ENCODE data around the gene PNKD. TPM values are rescaled to one million over a fixed set of nuclear protein-coding genes. Genes with fewer than 3 reads are reported as not detected.
A peak's percentile ranks its signal among the peaks of the same experiment; 100 is the strongest.

PNKD gene
- total and polyA plus RNA-seq, 2 donors (not counting 1 experiment from before 2014, with no cell fraction given) = 27.7 to 29.1 TPM

DNA sequence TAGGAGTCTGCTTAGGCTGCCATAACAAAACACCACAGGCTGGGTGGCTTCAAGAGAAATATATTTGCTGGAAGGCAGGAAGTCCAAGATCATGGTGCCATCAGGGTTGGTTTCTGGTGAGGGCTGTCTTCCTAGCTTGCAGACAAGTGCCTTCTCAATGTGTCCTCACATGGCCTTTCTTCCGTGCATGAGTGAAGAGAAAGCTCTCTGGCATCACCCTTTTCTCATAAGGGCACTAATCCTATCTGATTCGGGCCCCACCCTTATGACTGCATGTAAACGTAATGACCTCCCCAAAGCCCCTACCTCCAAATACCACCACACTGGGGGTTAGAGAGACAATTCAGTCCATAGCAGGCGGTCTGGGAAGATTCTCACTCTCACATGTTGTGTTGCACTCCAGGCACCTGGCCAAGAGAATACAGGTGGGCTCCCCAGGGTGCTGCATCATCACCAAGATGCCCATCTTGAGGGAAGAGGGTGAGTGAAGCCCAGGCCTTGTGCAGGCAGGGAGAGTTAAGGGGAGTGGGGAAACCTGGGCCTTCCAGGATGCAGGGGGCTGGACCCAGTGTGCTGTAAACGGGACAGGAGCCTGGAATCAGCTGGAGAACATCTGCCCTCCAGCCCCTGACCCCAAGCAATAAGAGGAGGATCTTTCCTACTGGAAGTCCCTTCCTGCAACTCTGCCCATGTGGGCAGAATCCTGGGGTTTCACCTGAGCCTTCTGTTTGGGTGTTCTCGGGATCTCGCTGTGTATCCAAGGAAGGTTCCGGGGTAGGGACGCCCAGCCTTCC lies 96.5 kb downstream of the PNKD start:
- Histone ChIP-seq H3K27me3 (ENCODE audit: control insufficient read depth, insufficient read depth, low read length) (no peaks in the 10 kb centered on the region), H3K27ac (ENCODE audit: insufficient read depth, low read length) (no peak overlapping the region), H3K9ac (ENCODE audit: insufficient read depth, low read length) (no peak overlapping the region), H3K4me1 (ENCODE audit: control insufficient read depth, extremely low read depth, insufficient read depth, low read length) (no peaks in the 10 kb centered on the region), H4K20me1 (ENCODE audit: control insufficient read depth, extremely low read depth, insufficient read depth, low read length) (no peaks in the 10 kb centered on the region), H3K9me3 (ENCODE audit: control insufficient read depth, insufficient read depth, low read depth, low read length) (no peaks in the 10 kb centered on the region), H3K79me2 (ENCODE audit: control insufficient read depth, insufficient read depth, low read length) (no peaks in the 10 kb centered on the region), H2AFZ (ENCODE audit: low read length) (no peak overlapping the region), H3K4me2 (ENCODE audit: extremely low read depth, insufficient read depth, low read length) (no peak overlapping the region), H3K4me3 (replicated peaks in 1 of 4; ENCODE audit: control extremely low read depth in 1 of 4, insufficient read depth in 1 of 4, low read depth in 3 of 4, low read length in 4 of 4) (peak overlapping the region in 2 of 4 experiments; percentile 49 to 57), H3K36me3 (ENCODE audit: control insufficient read depth, insufficient read depth, low read length) (no peaks in the 10 kb centered on the region)
- DNase-seq (ENCODE audit: low read depth in 2 of 2) = no peak
- TF ChIP-seq, protein P1, sequence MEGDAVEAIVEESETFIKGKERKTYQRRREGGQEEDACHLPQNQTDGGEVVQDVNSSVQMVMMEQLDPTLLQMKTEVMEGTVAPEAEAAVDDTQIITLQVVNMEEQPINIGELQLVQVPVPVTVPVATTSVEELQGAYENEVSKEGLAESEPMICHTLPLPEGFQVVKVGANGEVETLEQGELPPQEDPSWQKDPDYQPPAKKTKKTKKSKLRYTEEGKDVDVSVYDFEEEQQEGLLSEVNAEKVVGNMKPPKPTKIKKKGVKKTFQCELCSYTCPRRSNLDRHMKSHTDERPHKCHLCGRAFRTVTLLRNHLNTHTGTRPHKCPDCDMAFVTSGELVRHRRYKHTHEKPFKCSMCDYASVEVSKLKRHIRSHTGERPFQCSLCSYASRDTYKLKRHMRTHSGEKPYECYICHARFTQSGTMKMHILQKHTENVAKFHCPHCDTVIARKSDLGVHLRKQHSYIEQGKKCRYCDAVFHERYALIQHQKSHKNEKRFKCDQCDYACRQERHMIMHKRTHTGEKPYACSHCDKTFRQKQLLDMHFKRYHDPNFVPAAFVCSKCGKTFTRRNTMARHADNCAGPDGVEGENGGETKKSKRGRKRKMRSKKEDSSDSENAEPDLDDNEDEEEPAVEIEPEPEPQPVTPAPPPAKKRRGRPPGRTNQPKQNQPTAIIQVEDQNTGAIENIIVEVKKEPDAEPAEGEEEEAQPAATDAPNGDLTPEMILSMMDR (conservative IDR thresholded peaks at IDR 0.05 in 1 of 2, IDR thresholded peaks at IDR 0.05 in 1 of 2; ENCODE audit: low read depth in 1 of 2, low read length in 2 of 2) = no peak
- no peak for TF ChIP-seq EZH2 (IDR thresholded peaks at IDR 0.05; ENCODE audit: low read length, missing control alignments)

DNA sequence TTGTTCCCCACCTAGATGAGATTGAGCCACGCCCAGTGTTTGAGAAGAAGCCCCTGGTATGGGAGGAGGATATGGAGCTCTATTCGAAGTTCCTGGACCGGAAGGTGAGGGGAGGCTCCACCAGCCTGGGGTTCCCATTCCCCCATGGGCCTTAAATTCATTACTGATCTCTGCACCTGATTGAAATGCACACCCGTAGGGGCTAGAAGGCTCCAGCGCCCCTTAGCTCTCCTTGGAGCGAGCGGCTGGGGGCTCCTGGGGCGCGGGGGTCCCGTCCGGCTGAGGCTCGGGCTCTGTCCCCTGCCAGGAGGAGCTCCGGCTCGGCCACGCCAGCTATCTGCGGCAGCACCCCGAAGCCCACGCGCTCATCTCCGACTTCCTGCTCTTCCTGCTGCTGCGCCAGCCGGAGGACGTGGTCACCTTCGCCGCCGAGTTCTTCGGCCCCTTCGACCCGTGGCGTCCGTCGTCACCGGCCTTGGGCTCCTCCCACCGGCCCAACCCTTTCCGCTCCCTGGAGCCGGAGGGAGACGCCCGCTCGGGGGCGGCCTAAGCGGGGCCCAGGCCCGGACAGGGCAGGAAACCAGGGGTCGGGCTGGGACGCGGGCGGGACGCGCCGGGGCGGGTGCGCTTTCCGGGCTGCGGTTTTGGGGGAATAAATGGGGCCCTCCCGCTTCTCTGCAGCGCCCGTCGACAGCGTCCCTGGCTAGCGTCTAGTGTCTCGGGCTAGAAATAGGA lies 97.3 kb downstream of the PNKD start:
- TF ChIP-seq, protein P1 (conservative IDR thresholded peaks at IDR 0.05 in 1 of 2, IDR thresholded peaks at IDR 0.05 in 1 of 2; ENCODE audit: low read depth in 1 of 2, low read length in 2 of 2) = peak in 1 of 2 donors; percentile 4
- TF ChIP-seq EZH2 (IDR thresholded peaks at IDR 0.05; ENCODE audit: low read length, missing control alignments) = no peak
- no peaks in the 10 kb centered on the region for H3K9me3 ChIP-seq (ENCODE audit: control insufficient read depth, insufficient read depth, low read depth, low read length)
- no peaks in the 10 kb centered on the region for H3K36me3 ChIP-seq (ENCODE audit: control insufficient read depth, insufficient read depth, low read length)
- no peaks in the 10 kb centered on the region for H3K4me1 ChIP-seq (ENCODE audit: control insufficient read depth, extremely low read depth, insufficient read depth, low read length)
- peak; percentile 68 to 78 for DNase-seq (ENCODE audit: low read depth in 2 of 2)
- H3K4me2 ChIP-seq (ENCODE audit: extremely low read depth, insufficient read depth, low read length) = peak overlapping the region; percentile 63
- peak overlapping the region; percentile 39 to 63 (median 48) for H3K4me3 ChIP-seq (replicated peaks in 1 of 4; ENCODE audit: control extremely low read depth in 1 of 4, insufficient read depth in 1 of 4, low read depth in 3 of 4, low read length in 4 of 4)
- H3K79me2 ChIP-seq (ENCODE audit: control insufficient read depth, insufficient read depth, low read length) = no peaks in the 10 kb centered on the region
- no peaks in the 10 kb centered on the region for H4K20me1 ChIP-seq (ENCODE audit: control insufficient read depth, extremely low read depth, insufficient read depth, low read length)
- no peaks in the 10 kb centered on the region for H3K27me3 ChIP-seq (ENCODE audit: control insufficient read depth, insufficient read depth, low read length)
- H3K27ac ChIP-seq (ENCODE audit: insufficient read depth, low read length) = no peak overlapping the region
- peak overlapping the region; percentile 79 for H2AFZ ChIP-seq (ENCODE audit: low read length)
- H3K9ac ChIP-seq (ENCODE audit: insufficient read depth, low read length) = peak overlapping the region; percentile 58

DNA sequence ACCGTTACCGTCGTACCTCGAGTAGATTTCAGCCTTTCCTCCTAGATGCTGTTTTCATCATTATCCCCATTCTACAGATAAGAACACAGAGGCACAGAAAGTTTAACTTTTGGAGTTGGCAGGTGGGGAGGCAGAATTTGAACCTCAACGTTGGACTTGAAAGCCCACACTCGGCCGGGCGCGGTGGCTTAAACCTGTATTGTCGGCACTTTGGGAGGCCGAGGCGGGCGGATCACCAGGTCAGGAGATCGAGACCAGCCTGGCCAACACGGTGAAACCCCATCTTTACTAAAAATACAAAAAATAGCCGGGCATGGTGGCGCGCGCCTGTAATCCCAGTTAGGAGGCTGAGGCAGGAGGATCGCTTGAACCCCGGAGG lies 97.8 kb downstream of the PNKD start:
- Histone ChIP-seq H3K27me3 (ENCODE audit: control insufficient read depth, insufficient read depth, low read length) (no peaks in the 10 kb centered on the region), H3K36me3 (ENCODE audit: control insufficient read depth, insufficient read depth, low read length) (no peaks in the 10 kb centered on the region), H3K4me1 (ENCODE audit: control insufficient read depth, extremely low read depth, insufficient read depth, low read length) (no peaks in the 10 kb centered on the region), H4K20me1 (ENCODE audit: control insufficient read depth, extremely low read depth, insufficient read depth, low read length) (no peaks in the 10 kb centered on the region), H2AFZ (ENCODE audit: low read length) (peak overlapping the region; percentile 57), H3K9ac (ENCODE audit: insufficient read depth, low read length) (peak overlapping the region; percentile 58), H3K4me3 (replicated peaks in 1 of 4; ENCODE audit: control extremely low read depth in 1 of 4, insufficient read depth in 1 of 4, low read depth in 3 of 4, low read length in 4 of 4) (peak overlapping the region; percentile 39 to 63 (median 48)), H3K79me2 (ENCODE audit: control insufficient read depth, insufficient read depth, low read length) (no peaks in the 10 kb centered on the region), H3K9me3 (ENCODE audit: control insufficient read depth, insufficient read depth, low read depth, low read length) (no peaks in the 10 kb centered on the region), H3K4me2 (ENCODE audit: extremely low read depth, insufficient read depth, low read length) (no peak overlapping the region), H3K27ac (ENCODE audit: insufficient read depth, low read length) (no peak overlapping the region)
- DNase-seq (ENCODE audit: low read depth in 2 of 2) = no peak
- no peak for TF ChIP-seq EZH2 (IDR thresholded peaks at IDR 0.05; ENCODE audit: low read length, missing control alignments)
- TF ChIP-seq, protein P1 (conservative IDR thresholded peaks at IDR 0.05 in 1 of 2, IDR thresholded peaks at IDR 0.05 in 1 of 2; ENCODE audit: low read depth in 1 of 2, low read length in 2 of 2) = no peak
